HT-29 (cell line): ENCODE results near the gene CLIC5. TPM values are rescaled to one million over a fixed set of nuclear protein-coding genes. Genes with fewer than 3 reads are reported as not detected.

Experiments used
- DNase-seq: peaks from one replicate; pipeline ENCODE4 v3.0.0-alpha.2; 2015; ENCODE audit warnings: low spot score
- total RNA-seq: library from RNA; depleted of rRNA; stranded (reverse); fragments of >200 nt; shearing (Covaris generic); gene quantifications from 2 replicates; pipeline ENCODE4 v1.2.3, GENCODE V29; 2014

CLIC5 gene
- total RNA-seq, 1 experiment from 2014 or later: 4.0 TPM

- no peak for DNase-seq
Observed at GRCh38 chr6:45895569-45895968, 120.1 kb downstream of the CLIC5 start.

DNA sequence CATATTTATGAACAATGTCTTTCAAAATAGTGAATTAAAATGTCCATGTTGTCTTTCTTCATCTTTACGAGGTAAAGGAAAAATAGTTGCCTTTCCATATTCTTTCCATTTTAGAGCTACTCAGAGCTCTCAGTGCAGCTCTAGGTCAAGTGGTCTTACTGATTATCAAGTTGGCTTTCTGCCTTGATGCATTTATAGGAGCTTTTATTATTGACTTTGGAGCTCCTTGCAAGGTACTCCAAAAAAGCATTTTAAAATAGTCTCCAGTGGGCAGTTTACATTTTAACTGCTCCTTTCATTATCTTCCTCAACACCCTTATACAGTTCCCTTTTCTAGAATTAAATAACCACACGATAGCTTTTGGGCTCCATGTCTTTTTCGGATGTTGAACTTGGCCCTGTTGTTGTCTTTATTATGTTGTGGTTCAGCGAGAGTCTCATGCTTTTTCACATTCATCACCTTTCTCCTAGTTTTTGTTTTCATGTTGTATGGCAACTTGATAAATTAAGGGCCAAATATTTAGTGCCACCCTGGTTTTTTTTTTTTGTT, 122.9 kb downstream of the CLIC5 start:
- no peak for DNase-seq

GRCh38 chr6:45892196-45892595, 123.5 kb downstream of the CLIC5 start:
- DNase-seq: no peak

DNA sequence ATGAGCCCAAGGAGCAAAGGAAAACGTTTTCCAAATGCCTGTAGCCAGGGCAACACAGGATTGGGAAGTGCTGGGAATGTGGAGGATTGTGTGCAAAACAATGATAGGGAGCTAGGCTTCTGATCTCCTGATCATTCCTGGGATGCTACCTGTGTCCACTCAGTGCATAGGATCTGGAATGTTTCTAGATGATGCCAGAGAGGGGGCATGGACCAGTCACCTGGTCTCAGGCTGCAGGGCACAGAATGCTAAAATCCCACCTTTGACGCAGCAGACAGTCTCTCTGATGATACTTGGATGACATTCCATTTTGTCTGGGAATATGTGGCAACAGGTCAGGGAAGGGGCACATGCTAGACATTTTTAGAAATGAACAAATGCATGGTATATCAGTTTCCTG, 128.9 kb downstream of the CLIC5 start:
- no peak for DNase-seq

- DNase-seq: no peak
Observed at GRCh38 chr6:45884336-45884735, 131.3 kb downstream of the CLIC5 start.

DNA sequence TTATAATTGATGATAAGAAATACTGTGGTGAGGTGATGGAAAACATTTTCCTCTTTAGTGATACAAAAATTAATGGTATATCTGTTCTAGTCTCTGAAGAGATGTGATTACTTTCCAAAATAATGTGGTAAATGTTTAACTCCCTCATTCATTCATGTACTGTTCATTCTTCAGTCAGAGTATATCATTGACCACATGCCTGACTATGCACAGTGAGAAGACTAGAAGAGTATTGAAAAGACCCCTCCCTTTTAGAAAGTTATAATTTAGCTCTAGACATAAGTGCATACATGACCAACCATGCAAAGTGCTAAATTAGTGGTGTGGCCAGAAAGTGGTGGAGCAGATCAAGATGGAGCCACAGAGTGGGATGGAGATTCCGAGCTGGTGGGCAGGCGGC, 133.0 kb downstream of the CLIC5 start:
- DNase-seq: no peak

DNA sequence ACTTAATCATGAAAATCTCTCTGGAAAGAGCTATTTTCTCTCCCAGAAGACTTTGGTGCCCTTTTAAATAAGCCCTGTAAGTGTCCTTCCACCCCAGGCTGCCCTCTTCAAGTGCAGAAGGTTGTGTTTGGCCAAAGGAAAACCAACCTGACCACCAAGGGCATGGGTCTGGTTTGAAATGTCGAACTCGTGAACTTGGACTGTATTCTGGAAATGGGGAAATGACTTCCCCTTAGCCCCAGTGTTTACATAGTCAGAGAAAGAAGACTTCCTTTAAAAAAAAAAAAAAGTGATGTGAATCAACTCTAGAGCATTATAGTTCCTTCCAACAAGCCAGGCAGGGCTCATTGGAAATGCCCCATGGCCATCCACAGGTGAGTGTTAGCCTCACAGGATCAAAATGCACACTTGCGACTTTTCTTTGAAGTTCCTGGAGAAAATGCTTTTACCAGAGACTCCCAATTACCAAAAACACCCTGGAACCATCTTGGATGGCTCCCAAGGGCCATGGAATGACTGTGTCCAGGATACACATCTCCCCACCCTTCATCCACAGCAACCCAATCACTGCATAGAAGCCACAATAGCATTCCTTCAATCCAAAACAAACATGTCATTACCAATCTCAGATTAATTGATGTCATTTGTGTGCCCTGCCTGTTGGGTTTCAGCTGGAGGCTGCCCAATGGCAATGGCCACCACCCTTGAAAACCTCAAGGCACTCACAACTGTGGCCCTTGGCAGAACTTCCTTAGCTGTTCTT, 133.8 kb downstream of the CLIC5 start:
- peak; percentile 56 for DNase-seq

DNA sequence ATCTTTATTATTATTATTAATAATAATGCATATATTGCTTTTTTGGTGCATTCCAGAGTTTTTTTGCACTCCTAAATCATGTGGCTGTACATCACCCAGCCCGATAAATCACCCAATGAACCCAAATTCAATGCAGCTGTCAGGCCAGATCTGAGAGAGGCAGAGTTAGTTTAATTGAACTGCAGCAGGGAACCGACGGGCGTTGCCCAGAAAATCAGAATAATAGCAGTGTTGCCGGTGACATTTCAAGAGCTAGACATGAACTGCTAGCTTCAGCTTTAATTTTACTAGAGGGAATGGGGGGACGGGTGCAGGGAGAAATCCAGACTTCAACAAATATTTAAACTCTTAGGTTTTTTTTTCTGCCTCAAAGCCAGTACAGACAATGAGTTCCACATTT, 135.0 kb downstream of the CLIC5 start:
- no peak for DNase-seq

- peak; percentile 79 for DNase-seq
Observed at GRCh38 chr6:45880159-45880558, 135.5 kb downstream of the CLIC5 start.

- no peak for DNase-seq
Observed at GRCh38 chr6:45877970-45878590, 137.6 kb downstream of the CLIC5 start.

DNA sequence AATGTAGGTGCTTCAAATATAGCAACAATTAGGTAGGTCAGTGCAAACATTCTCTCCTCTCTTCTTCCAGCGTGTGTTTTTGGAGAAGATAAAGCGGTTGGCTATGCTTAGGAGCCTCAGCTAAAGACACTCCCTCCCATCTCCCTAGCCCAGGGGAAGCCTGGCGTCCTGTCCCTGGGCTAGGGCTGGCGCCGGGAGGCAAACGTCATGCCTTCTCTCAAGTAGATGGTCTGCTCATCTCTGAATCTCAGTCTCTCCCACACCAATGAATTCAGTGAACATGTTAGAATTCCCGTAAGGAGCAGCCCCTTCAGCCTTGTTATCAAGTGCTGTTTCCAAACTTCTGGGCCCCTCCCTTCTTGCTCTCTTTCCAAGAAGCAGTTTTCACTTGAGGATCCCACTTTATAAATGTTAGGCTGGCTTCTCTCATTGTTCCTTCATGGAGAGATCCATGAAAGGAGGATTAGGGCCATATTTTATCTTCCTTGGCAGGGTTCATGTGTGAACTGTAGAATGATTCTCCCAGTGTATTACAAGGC, 142.8 kb downstream of the CLIC5 start:
- no peak for DNase-seq

DNA sequence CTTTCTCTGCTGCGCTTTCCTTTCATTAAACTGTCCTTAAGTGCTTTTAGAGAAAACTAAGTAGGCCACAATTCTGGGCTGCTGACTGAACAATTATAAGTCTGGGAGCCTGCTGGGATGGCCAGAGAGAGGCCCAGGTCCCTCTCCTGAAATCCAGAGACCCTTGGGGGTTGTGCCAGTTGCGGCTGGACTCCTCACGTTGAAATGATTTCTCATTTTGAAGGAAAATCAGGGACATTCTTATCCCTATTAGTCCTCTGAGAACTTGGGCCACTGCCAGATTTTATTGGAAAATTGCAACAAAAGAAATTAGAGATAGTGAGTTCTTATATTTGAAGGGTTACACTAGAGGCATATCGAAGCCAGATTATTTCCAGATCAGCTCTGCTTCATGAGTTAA, 145.1 kb downstream of the CLIC5 start:
- no peak for DNase-seq

DNA sequence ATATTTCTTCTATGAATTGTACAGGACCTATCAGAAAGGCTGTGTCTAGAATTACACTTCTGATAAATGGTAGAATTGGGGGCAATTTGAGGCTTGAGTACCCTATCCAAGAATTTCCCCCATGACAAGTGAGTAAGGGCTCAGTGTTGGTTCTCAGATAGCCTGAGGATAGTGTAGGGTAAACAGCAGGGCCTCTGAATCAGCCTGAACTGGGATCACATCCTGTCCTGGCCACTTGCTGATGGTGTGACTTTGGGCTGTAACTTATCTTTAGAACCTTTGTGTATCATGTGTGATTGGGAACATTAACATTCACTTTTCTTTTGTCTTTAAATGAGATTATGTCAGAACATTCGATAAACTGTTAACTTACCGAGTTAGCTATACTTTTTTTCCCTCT, 151.0 kb downstream of the CLIC5 start:
- no peak for DNase-seq

GRCh38 chr6:45858691-45859090, 157.0 kb downstream of the CLIC5 start:
- DNase-seq: no peak

- no peak for DNase-seq
Observed at GRCh38 chr6:45857827-45858226, 157.8 kb downstream of the CLIC5 start.

GRCh38 chr6:45855642-45856394, 159.8 kb downstream of the CLIC5 start:
- no peak for DNase-seq

GRCh38 chr6:45854149-45854742, 161.4 kb downstream of the CLIC5 start:
- no peak for DNase-seq

DNA sequence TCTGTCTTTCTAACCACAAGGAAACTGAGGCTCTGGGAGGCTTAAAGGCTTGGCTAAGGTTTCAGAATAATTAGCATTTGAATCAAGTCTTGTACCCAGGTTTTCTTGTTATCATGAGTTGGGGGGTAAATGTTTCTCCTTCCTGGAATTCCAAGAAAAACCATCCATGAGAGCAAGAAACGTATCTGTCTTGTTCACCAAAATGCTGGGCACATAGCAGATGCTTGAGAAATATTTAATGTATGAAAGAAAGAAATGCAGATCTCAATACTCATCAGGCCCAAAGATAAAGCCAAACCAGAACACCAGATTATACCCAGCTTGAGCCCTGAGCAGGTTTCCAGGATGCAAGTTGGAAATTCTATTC, 164.6 kb downstream of the CLIC5 start:
- DNase-seq: no peak

DNA sequence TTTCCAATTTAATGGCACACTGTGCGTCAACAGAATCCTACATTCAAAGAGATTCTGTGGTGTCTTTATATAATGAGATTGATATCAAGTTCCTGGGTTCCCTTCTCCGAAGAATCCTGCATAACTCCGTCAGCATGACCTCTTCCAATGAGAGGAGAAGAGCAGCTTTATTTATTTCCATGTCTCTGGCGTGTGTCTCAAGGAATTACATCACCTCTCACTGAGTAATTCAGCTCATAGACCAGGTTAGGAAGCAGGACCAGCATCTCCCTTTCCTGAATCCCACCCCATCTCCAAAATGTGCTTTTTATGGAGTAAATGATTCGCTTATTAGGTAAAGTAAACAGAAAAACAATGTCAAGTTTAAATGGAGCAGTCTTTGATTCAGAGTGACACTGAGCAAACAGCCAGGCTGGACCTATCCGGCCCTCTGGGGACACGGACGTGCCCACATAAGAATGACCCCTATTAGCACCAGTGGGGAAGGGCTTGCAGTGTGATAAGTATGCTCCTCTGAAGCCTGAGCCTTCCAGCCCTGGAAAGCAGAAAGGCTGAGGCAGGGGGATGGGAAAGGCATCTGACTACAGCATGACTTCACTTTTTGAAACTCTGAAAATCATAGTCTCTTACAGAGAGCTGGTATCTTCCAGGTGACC, 165.2 kb downstream of the CLIC5 start:
- no peak for DNase-seq

- DNase-seq: no peak
Observed at GRCh38 chr6:45845567-45845966, 170.1 kb downstream of the CLIC5 start.

DNA sequence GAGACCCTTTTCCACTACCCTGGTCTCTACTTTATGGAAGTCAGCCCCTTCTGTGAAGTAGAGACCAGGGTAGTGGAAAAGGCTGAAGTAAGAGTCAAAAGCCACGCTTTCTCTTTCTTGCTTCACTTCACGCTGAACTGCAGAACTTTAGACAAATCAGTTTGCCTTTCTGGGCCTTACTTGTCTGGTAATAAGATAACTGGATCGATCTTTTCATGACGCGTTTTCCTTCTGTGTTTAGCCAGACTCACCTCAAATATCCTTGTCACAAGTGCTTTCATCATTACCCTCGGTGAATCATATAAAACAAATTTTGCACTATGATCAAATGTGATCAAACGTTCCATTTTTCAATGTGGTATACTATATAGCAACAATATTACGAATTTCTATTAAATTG, 170.7 kb downstream of the CLIC5 start:
- no peak for DNase-seq
